Measurements from ENCODE around the gene NEMP2. TPM values are rescaled to one million over a fixed set of nuclear protein-coding genes. Genes with fewer than 3 reads are reported as not detected.

The NEMP2 gene
- total RNA-seq, 1 donor from 2014 or later: 9.8 TPM

DNA sequence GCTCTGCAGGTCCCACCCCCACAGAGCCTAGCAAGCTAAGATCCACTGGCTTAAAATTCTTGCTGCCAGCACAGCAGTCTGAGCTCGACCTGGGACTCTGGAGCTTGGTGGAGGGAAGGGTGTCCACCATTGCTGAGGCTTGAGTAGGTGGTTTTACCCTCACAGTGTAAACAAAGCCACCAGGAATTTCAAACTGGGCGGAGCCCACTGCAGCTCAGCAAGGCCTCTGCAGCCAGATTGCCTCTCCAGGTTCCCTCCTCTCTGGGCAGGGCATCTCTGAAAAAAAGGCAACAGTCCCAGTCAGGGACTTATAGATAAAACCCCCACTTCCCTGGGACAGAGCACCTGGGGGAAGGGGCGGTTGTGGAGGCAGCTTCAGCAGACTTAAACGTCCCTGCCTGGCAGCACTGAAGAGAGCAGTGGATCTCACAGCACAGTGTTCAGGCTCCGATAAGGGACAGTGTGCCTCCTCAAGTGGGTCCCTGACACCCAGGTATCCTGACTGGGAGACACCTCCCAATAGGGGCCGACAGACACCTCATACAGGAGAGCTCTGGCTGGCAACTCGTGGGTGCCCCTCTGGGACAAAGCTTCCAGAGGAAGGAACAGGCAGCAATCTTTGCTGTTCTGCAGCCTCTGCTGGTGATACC lies 20.0 kb upstream of the NEMP2 start:
- Mint-ChIP-seq H3K4me3 (no peak overlapping the region), H3K27me3 (ENCODE audit: low read depth) (no peaks in the 10 kb centered on the region), H3K4me1 (no peaks in the 10 kb centered on the region), H3K9me3 (peaks cover 4% of the 10 kb centered on the region), H3K27ac (ENCODE audit: unreplicated experiment) (no peak overlapping the region), H3K36me3 (ENCODE audit: low read depth) (peaks cover 9% of the 10 kb centered on the region)
- no peak for DNase-seq (ENCODE audit: low read depth, low spot score)
- TF ChIP-seq, protein P1, sequence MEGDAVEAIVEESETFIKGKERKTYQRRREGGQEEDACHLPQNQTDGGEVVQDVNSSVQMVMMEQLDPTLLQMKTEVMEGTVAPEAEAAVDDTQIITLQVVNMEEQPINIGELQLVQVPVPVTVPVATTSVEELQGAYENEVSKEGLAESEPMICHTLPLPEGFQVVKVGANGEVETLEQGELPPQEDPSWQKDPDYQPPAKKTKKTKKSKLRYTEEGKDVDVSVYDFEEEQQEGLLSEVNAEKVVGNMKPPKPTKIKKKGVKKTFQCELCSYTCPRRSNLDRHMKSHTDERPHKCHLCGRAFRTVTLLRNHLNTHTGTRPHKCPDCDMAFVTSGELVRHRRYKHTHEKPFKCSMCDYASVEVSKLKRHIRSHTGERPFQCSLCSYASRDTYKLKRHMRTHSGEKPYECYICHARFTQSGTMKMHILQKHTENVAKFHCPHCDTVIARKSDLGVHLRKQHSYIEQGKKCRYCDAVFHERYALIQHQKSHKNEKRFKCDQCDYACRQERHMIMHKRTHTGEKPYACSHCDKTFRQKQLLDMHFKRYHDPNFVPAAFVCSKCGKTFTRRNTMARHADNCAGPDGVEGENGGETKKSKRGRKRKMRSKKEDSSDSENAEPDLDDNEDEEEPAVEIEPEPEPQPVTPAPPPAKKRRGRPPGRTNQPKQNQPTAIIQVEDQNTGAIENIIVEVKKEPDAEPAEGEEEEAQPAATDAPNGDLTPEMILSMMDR (conservative IDR thresholded peaks at IDR 0.05): no peak

DNA sequence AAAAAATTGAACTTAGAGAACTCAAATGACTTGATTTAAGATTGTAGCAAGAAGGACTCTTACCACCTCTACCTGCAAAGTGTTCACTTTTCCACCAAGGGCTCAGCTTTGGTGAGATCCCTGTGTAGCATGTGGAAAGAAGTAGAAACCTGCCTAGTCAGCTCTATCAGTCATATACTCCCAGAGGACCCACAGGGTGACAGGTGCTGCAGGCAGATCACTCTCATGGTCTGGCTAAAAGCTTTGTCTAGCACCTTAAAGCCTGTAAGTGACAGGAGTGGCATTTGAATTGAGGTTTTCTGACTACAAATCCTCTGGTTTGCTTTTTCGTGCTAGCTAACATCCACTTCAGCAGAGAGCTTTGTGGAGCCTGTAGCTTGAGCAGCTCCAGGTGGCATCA lies 18.7 kb upstream of the NEMP2 start:
- Mint-ChIP-seq H3K27me3 (ENCODE audit: low read depth) (no peaks in the 10 kb centered on the region), H3K27ac (ENCODE audit: unreplicated experiment) (no peak overlapping the region), H3K9me3 (peaks cover 4% of the 10 kb centered on the region), H3K4me1 (no peaks in the 10 kb centered on the region), H3K36me3 (ENCODE audit: low read depth) (peaks cover 12% of the 10 kb centered on the region), H3K4me3 (no peak overlapping the region)
- TF ChIP-seq, protein P1 (conservative IDR thresholded peaks at IDR 0.05): no peak
- no peak for DNase-seq (ENCODE audit: low read depth, low spot score)

DNA sequence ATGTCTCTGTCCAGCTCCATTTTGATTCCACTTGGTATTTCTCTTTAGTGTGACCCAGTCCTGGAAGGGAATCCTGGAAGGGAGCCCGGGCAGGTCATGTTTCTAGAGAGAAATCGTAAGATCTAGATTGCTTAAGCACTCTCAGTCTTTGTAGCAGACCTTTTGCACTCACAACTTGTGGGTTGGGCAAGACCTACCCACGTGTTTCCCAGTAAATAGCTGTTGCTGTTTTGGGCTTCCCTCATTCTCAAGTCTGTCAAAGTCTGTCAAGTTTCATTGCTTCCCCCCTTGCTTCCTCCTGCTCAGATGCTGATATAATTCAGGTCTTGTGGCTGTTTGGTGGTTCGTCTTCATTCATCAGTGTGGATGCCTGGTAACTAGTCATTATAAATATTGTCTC lies 17.4 kb upstream of the NEMP2 start:
- H3K36me3 Mint-ChIP-seq (ENCODE audit: low read depth): peaks cover 12% of the 10 kb centered on the region
- no peaks in the 10 kb centered on the region for H3K4me1 Mint-ChIP-seq
- H3K27me3 Mint-ChIP-seq (ENCODE audit: low read depth): no peaks in the 10 kb centered on the region
- TF ChIP-seq, protein P1 (conservative IDR thresholded peaks at IDR 0.05): no peak
- no peak overlapping the region for H3K4me3 Mint-ChIP-seq
- H3K27ac Mint-ChIP-seq (ENCODE audit: unreplicated experiment): no peak overlapping the region
- peaks cover 4% of the 10 kb centered on the region for H3K9me3 Mint-ChIP-seq
- no peak for DNase-seq (ENCODE audit: low read depth, low spot score)

DNA sequence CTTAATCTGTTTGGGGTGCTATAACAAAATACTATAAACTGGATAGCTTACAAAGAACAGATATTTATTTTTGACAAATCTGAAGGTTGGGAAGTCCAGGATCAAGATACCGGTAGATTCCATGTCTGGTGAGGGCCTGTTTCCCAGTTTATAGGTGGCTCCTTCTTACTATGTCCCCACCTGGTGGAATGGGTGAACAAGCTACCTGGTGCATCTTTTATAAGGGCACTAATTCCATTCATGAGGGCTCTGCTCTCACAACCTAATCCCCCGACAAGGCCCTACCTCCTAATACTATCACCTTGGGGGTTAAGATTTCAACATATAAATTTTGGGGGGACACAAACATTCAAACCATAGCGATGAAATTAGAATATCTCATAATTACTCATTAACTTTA lies 15.6 kb upstream of the NEMP2 start:
- no peak for DNase-seq (ENCODE audit: low read depth, low spot score)
- Mint-ChIP-seq H3K9me3 (no peaks in the 10 kb centered on the region), H3K27me3 (ENCODE audit: low read depth) (no peaks in the 10 kb centered on the region), H3K27ac (ENCODE audit: unreplicated experiment) (no peak overlapping the region), H3K4me1 (peaks cover 6% of the 10 kb centered on the region), H3K4me3 (no peak overlapping the region), H3K36me3 (ENCODE audit: low read depth) (peaks cover 10% of the 10 kb centered on the region)
- TF ChIP-seq, protein P1 (conservative IDR thresholded peaks at IDR 0.05): no peak

DNA sequence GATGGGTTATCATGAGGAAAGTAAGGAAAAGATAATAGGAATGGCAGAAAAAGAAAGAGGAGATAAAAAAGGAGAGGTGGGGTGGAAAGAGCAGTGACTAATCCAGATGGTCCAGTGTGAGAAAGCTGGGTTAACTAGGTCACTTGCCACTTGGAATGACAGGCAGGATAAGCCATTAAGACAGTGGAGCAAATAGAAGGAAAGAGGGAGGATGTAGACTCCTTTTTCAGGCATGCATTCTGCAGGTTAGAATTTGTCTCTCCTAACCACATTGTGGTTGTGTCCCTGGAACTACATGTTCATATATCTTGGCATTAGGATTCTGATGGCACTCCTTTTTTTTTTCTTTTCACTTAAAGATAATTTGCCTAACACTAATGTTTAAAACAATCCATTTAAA lies 13.4 kb upstream of the NEMP2 start:
- peaks cover 11% of the 10 kb centered on the region for H3K36me3 Mint-ChIP-seq (ENCODE audit: low read depth)
- no peaks in the 10 kb centered on the region for H3K27me3 Mint-ChIP-seq (ENCODE audit: low read depth)
- no peak for DNase-seq (ENCODE audit: low read depth, low spot score)
- H3K9me3 Mint-ChIP-seq: no peaks in the 10 kb centered on the region
- no peak overlapping the region for H3K4me3 Mint-ChIP-seq
- no peak overlapping the region for H3K27ac Mint-ChIP-seq (ENCODE audit: unreplicated experiment)
- TF ChIP-seq, protein P1 (conservative IDR thresholded peaks at IDR 0.05): no peak
- H3K4me1 Mint-ChIP-seq: peaks cover 8% of the 10 kb centered on the region
